Measurements from ENCODE around the gene DDT. TPM values are rescaled to one million over a fixed set of nuclear protein-coding genes. Genes with fewer than 3 reads are reported as not detected.
A peak's percentile ranks its signal among the peaks of the same experiment; 100 is the strongest.
"Not testable (repeated sequence)": the region's sequence is repeated elsewhere in the genome, so short reads cannot be mapped to it uniquely, and the experiment has no call there.

DDT gene
- total RNA-seq, 1 donor from 2014 or later = 34.5 TPM

DNA sequence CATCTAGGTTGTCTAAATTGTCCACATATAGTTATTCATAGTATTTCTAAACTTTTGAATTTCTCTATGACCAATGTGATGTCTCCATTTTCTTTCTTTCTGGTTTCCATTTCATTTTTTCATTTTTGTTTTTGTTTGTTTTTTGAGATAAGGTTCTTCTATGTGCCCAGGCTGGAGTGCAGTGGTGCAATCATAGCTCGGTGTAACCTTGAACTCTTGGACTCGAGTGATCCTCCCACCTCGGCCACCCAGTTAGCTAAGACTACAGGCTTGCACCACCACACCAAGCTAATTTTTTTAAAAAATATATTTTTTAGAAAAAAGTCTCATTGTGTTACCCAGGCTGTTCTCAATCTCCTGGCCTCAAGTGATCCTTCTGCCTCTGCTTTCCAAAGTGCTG is 22.9 kb upstream of the DDT start:
- DNase-seq (ENCODE audit: low spot score) = no peak
- Mint-ChIP-seq H3K36me3 (no peaks in the 10 kb centered on the region), H3K27me3 (ENCODE audit: insufficient read depth, low read depth) (peaks cover 3% of the 10 kb centered on the region), H3K4me3 (no peak overlapping the region), H3K27ac (no peak overlapping the region), H3K9me3 (no peaks in the 10 kb centered on the region), H3K4me1 (peaks cover 3% of the 10 kb centered on the region)
- H3K27ac ChIP-seq = no peak overlapping the region
- no peak for TF ChIP-seq EZH2 (IDR thresholded peaks at IDR 0.05)
- TF ChIP-seq, protein P1, sequence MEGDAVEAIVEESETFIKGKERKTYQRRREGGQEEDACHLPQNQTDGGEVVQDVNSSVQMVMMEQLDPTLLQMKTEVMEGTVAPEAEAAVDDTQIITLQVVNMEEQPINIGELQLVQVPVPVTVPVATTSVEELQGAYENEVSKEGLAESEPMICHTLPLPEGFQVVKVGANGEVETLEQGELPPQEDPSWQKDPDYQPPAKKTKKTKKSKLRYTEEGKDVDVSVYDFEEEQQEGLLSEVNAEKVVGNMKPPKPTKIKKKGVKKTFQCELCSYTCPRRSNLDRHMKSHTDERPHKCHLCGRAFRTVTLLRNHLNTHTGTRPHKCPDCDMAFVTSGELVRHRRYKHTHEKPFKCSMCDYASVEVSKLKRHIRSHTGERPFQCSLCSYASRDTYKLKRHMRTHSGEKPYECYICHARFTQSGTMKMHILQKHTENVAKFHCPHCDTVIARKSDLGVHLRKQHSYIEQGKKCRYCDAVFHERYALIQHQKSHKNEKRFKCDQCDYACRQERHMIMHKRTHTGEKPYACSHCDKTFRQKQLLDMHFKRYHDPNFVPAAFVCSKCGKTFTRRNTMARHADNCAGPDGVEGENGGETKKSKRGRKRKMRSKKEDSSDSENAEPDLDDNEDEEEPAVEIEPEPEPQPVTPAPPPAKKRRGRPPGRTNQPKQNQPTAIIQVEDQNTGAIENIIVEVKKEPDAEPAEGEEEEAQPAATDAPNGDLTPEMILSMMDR (IDR thresholded peaks at IDR 0.05) = no peak
- no peak for TF ChIP-seq EZH2phosphoT487 (IDR thresholded peaks at IDR 0.05)
- no peak overlapping the region for H3K4me3 ChIP-seq
- H3K4me1 ChIP-seq = peaks cover 6% of the 10 kb centered on the region
- no peak overlapping the region for H2AFZ ChIP-seq (replicated peaks)
- no peaks in the 10 kb centered on the region for H3K36me3 ChIP-seq
- no peaks in the 10 kb centered on the region for H3F3A ChIP-seq (ENCODE audit: low read depth)
- no peaks in the 10 kb centered on the region for H3K27me3 ChIP-seq
- H3K79me2 ChIP-seq (ENCODE audit: low read depth) = no peaks in the 10 kb centered on the region
- H4K20me1 ChIP-seq (ENCODE audit: low read depth) = no peaks in the 10 kb centered on the region
- H3K9ac ChIP-seq = no peak overlapping the region
- H3K9me3 ChIP-seq (ENCODE audit: low read depth) = no peaks in the 10 kb centered on the region
- H3K4me2 ChIP-seq = no peak overlapping the region

DNA sequence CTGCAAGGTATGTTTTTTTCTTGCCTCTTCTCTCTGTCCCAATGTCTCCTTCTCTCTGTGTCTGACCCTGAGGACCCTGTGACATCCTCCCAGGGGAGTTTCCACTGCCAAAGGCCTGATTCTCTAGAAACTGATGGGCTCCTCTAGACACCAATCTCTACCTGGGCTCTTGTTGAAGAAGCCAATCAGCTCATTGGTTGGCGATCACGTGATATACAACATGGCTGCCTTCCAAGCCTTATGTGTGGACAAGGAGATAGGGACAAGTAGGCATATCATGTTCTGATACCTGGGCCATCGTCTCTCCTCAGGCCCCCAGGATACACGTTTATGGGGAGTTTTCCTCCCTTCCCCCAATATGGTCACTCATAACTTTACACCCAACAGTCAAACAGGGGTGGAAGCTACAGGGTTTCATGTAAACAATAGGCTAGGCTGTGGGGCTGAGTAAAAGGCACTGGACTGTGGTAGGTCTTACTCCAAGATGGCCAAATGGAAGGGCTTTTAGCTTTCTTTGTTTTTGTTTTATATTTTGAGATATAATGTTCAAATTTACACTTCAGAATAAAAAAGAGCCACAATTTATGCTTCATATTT is 19.4 kb upstream of the DDT start:
- H3K4me3 Mint-ChIP-seq; H2AFZ ChIP-seq (replicated peaks); H3K9me3 Mint-ChIP-seq; H3K9me3 ChIP-seq (ENCODE audit: low read depth); H3K4me1 Mint-ChIP-seq; H3K4me3 ChIP-seq; H3K27me3 ChIP-seq; H3K36me3 ChIP-seq; DNase-seq (ENCODE audit: low spot score); H3K4me1 ChIP-seq; H3K27me3 Mint-ChIP-seq (ENCODE audit: insufficient read depth, low read depth); H3K9ac ChIP-seq; H3K79me2 ChIP-seq (ENCODE audit: low read depth); H3K36me3 Mint-ChIP-seq; H3K27ac ChIP-seq; H3F3A ChIP-seq (ENCODE audit: low read depth); H4K20me1 ChIP-seq (ENCODE audit: low read depth); H3K4me2 ChIP-seq: not testable (repeated sequence)
- H3K27ac Mint-ChIP-seq = peak overlapping the region; percentile 79

DNA sequence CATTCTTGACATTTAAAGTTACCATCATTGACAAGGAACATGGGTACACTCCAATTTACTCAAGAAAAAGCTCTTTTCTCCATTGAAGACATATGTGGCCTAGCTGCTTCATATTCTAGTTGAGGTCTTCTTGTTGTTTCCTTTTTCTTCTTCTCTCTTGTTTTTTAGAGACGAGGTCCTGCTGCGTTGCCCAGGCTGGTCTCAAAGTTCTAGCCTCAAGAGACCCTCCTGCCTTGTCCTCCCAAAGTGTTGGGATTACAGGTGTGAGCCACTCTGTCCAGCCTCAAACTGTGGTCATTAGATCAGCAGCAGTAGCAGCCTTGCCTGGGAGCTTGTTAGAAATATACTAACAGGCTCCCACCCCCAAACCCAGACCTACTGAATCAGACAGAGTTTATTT is 18.8 kb upstream of the DDT start:
- H3K4me3 Mint-ChIP-seq; H3K9ac ChIP-seq; H3K36me3 ChIP-seq; H3K27ac Mint-ChIP-seq; H3K27me3 Mint-ChIP-seq (ENCODE audit: insufficient read depth, low read depth); H3K4me3 ChIP-seq; H3K27ac ChIP-seq; H4K20me1 ChIP-seq (ENCODE audit: low read depth); DNase-seq (ENCODE audit: low spot score); H3K79me2 ChIP-seq (ENCODE audit: low read depth); H3K9me3 Mint-ChIP-seq; H3F3A ChIP-seq (ENCODE audit: low read depth); H3K9me3 ChIP-seq (ENCODE audit: low read depth); H3K36me3 Mint-ChIP-seq; H3K4me1 Mint-ChIP-seq; H3K27me3 ChIP-seq; H3K4me2 ChIP-seq; H3K4me1 ChIP-seq; H2AFZ ChIP-seq (replicated peaks): not testable (repeated sequence)

DNA sequence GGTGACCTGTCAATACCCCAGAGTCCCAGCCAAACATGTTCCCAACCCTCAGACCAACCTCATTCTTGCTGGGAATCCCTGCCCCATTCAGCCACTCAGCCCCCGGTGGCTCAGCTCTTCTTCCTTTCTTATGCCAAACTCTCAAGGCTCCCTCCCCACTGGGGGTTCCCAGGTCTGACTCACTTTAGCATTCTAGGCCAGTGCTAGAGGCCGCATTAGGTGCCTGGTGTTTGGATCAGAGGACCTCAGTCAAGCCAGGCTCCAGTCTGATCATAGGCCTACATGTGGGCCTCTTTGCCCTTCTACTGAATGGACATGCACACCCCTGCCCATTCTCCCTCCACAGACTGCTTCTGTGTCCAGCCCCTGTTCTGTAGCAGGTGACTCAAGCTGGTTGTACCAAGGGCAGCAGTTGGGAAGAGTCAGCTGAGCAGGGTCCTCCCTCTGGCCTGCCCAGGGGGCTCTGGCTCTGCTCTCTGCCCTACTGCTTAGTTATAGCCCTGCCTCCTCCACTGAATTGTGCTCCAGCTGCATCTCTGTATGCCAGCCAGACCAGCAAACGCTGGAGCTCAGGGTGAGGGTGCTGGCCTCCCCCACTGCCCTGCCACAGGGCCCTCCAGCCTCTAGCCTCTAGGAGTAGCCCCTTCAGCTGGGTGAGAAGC is 15.5 kb upstream of the DDT start:
- not testable (repeated sequence) for H3K4me1 Mint-ChIP-seq; H3K4me3 ChIP-seq; H3F3A ChIP-seq (ENCODE audit: low read depth); H3K27me3 Mint-ChIP-seq (ENCODE audit: insufficient read depth, low read depth); H3K79me2 ChIP-seq (ENCODE audit: low read depth); H3K36me3 Mint-ChIP-seq; H3K9me3 ChIP-seq (ENCODE audit: low read depth); H3K4me2 ChIP-seq; DNase-seq (ENCODE audit: low spot score); H2AFZ ChIP-seq (replicated peaks); H4K20me1 ChIP-seq (ENCODE audit: low read depth); H3K27ac Mint-ChIP-seq; H3K27ac ChIP-seq; H3K27me3 ChIP-seq; H3K9me3 Mint-ChIP-seq; H3K36me3 ChIP-seq; H3K9ac ChIP-seq; H3K4me1 ChIP-seq; H3K4me3 Mint-ChIP-seq

DNA sequence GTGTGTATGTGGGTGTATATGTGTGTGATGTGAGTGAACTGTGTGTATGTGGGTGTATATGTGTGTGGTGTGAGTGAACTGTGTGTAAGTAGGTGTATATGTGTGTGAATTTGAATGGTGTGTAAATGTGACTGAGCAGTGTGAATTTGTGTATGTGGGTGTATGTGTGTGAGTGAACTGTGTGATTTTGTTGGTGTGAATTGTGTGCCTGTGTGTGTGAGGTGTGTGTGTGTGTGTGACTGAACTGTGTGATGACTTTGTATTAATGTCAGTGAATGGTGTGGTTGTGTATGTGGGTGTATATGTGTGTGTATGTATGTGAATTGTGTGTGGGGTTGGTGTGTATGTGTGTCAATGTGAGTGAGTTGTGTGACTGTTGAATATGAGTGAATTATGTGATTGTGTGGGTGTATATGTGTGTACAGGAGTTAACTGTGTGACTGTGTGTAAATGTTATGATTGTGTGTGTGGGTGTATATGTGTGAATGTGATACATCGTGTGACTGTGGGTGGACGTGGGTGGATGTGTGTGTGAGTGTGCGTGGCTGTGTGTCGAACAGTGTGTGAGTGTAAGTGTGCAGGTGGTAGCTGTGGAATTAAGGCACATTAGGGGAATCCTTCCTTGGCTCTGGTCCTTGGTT is 12.4 kb upstream of the DDT start:
- H3K79me2 ChIP-seq (ENCODE audit: low read depth); H2AFZ ChIP-seq (replicated peaks); H3K4me1 ChIP-seq; H4K20me1 ChIP-seq (ENCODE audit: low read depth); H3K27me3 Mint-ChIP-seq (ENCODE audit: insufficient read depth, low read depth); H3K4me3 ChIP-seq; H3K9me3 Mint-ChIP-seq; H3K9me3 ChIP-seq (ENCODE audit: low read depth); H3K27me3 ChIP-seq; H3K4me3 Mint-ChIP-seq; H3K27ac Mint-ChIP-seq; H3F3A ChIP-seq (ENCODE audit: low read depth); H3K4me2 ChIP-seq; DNase-seq (ENCODE audit: low spot score); H3K9ac ChIP-seq; H3K36me3 ChIP-seq; H3K4me1 Mint-ChIP-seq; H3K27ac ChIP-seq; H3K36me3 Mint-ChIP-seq: not testable (repeated sequence)

DNA sequence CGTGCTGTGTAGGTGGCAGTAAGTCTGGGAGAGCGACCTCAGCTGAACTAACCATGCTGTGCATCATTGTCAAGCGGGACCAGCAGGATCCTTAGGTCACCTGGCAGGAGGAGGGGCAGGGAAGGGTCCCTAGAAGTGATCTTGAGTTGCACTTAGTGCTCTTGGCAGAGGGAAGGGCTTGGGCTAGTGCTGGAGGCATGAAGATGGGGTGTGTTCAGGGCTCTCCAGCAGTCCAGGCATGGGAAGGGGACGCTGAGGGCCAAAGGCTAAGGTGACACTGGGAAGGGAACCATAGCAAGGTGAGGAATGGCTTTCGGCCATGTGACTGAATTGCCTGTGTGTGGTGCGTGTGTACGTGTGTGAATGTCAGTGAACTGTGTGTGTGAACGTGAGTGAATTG is 11.8 kb upstream of the DDT start:
- H3K27ac ChIP-seq; H3K4me1 ChIP-seq; H3K9ac ChIP-seq; H3K27ac Mint-ChIP-seq; DNase-seq (ENCODE audit: low spot score); H3K79me2 ChIP-seq (ENCODE audit: low read depth); H3K27me3 ChIP-seq; H3K27me3 Mint-ChIP-seq (ENCODE audit: insufficient read depth, low read depth); H3K36me3 Mint-ChIP-seq; H3K36me3 ChIP-seq; H4K20me1 ChIP-seq (ENCODE audit: low read depth); H3F3A ChIP-seq (ENCODE audit: low read depth); H3K9me3 ChIP-seq (ENCODE audit: low read depth); H3K9me3 Mint-ChIP-seq; H3K4me2 ChIP-seq; H3K4me3 Mint-ChIP-seq; H3K4me1 Mint-ChIP-seq; H3K4me3 ChIP-seq; H2AFZ ChIP-seq (replicated peaks): not testable (repeated sequence)

Data from neural progenitor cell (in vitro differentiated cells).